Inferior parietal cortex (tissue), 1 donor: ENCODE results near the gene SLC9A2.
A peak's percentile ranks its signal among the peaks of the same experiment; 100 is the strongest.

Experiments
- DNase-seq: peaks from one replicate; pipeline ENCODE4 v3.0.0-alpha.2; 2016; ENCODE audit errors: extremely low spot score

The SLC9A2 gene

GRCh38 chr2:102726128-102727087 is 107.1 kb downstream of the SLC9A2 start:
- DNase-seq: no peak

- DNase-seq: peak; percentile 12
Observed at GRCh38 chr2:102735416-102736109, 116.2 kb downstream of the SLC9A2 start.

GRCh38 chr2:102736110-102736409 is 116.7 kb downstream of the SLC9A2 start:
- DNase-seq: peak; percentile 7

GRCh38 chr2:102736410-102737409 is 117.4 kb downstream of the SLC9A2 start:
- DNase-seq: peak; percentile 75

- DNase-seq: no peak
Observed at GRCh38 chr2:102737431-102737830, 118.1 kb downstream of the SLC9A2 start.

- DNase-seq: no peak
Observed at GRCh38 chr2:102743259-102743658, 123.9 kb downstream of the SLC9A2 start.

GRCh38 chr2:102748107-102748506 is 128.8 kb downstream of the SLC9A2 start:
- no peak for DNase-seq

GRCh38 chr2:102749938-102750337 is 130.6 kb downstream of the SLC9A2 start:
- DNase-seq: no peak

GRCh38 chr2:102753563-102754159 is 134.3 kb downstream of the SLC9A2 start:
- peak; percentile 86 for DNase-seq

- no peak for DNase-seq
Observed at GRCh38 chr2:102754456-102755145, 135.2 kb downstream of the SLC9A2 start.

GRCh38 chr2:102755284-102755683 is 135.9 kb downstream of the SLC9A2 start:
- DNase-seq: no peak

- no peak for DNase-seq
Observed at GRCh38 chr2:102758439-102758838, 139.1 kb downstream of the SLC9A2 start.
